ENCODE results near the gene KCNK5. TPM values are rescaled to one million over a fixed set of nuclear protein-coding genes. Genes with fewer than 3 reads are reported as not detected.

The KCNK5 gene
- polyA plus RNA-seq, 3 donors = 0.09 TPM; not detected in 2

- Histone ChIP-seq H2AFZ (ENCODE audit: insufficient read depth, low read depth, low read length, poor library complexity, severe bottlenecking) (no peak overlapping the region), H3K27ac (ENCODE audit: low read depth in 1 of 2, low read length in 2 of 2) (no peak overlapping the region), H3K36me3 (replicated peaks in 1 of 2; ENCODE audit: control insufficient read depth in 1 of 2, insufficient read depth in 2 of 2, low read length in 2 of 2) (no peaks in the 10 kb centered on the region), H3K4me2 (replicated peaks; ENCODE audit: extremely low read depth, low read length, poor library complexity, severe bottlenecking) (no peak overlapping the region), H4K20me1 (ENCODE audit: insufficient read depth, low read length) (no peaks in the 10 kb centered on the region), H3K9me3 (replicated peaks in 1 of 2; ENCODE audit: control insufficient read depth in 1 of 2, insufficient read depth in 1 of 2, low read length in 2 of 2) (no peaks in the 10 kb centered on the region), H3K4me1 (ENCODE audit: control insufficient read depth in 1 of 2, insufficient read depth in 2 of 2, low read length in 2 of 2) (peaks cover 27 to 37% of the 10 kb centered on the region in 2 donors), H3K27me3 (ENCODE audit: control insufficient read depth in 2 of 2, insufficient read depth in 2 of 2, low read length in 2 of 2) (no peaks in the 10 kb centered on the region), H3K4me3 (replicated peaks in 1 of 3; ENCODE audit: low read depth in 2 of 3, low read length in 3 of 3) (no peak overlapping the region), H3K9ac (ENCODE audit: insufficient read depth, low read length, poor library complexity, severe bottlenecking) (no peak overlapping the region), H3K79me2 (ENCODE audit: insufficient read depth, low read length) (peaks cover 67% of the 10 kb centered on the region)
- H3K27ac Mint-ChIP-seq = peak overlapping the region in 2 of 7 donors; percentile 25 to 32
- intact Hi-C loops (cut with micrococcal nuclease) = no loop called here
- DNase-seq = no peak
- peaks cover 0 to 1% of the 10 kb centered on the region in 2 donors for H3K36me3 Mint-ChIP-seq
- WGBS (ENCODE audit: insufficient coverage) = 89% methylated on average over 6 of the region's 8 CpGs
- H3K9me3 Mint-ChIP-seq = no peaks in the 10 kb centered on the region
- peaks cover 58% of the 10 kb centered on the region for H3K4me1 Mint-ChIP-seq
- H3K4me3 Mint-ChIP-seq = no peak overlapping the region
- H3K27me3 Mint-ChIP-seq (ENCODE audit: low read depth in 3 of 3) = peaks cover 0 to 4% (median 0%) of the 10 kb centered on the region in 3 donors
- no peak for TF ChIP-seq CTCF (IDR thresholded peaks at IDR 0.05)
Measured at GRCh38 chr6:39207416-39208222, 21.7 kb downstream of the KCNK5 start.

GRCh38 chr6:39206250-39206721 lies 23.0 kb downstream of the KCNK5 start:
- Histone ChIP-seq H2AFZ (ENCODE audit: insufficient read depth, low read depth, low read length, poor library complexity, severe bottlenecking) (no peak overlapping the region), H4K20me1 (ENCODE audit: insufficient read depth, low read length) (no peaks in the 10 kb centered on the region), H3K9me3 (replicated peaks in 1 of 2; ENCODE audit: control insufficient read depth in 1 of 2, insufficient read depth in 1 of 2, low read length in 2 of 2) (no peaks in the 10 kb centered on the region), H3K36me3 (replicated peaks in 1 of 2; ENCODE audit: control insufficient read depth in 1 of 2, insufficient read depth in 2 of 2, low read length in 2 of 2) (no peaks in the 10 kb centered on the region), H3K9ac (ENCODE audit: insufficient read depth, low read length, poor library complexity, severe bottlenecking) (no peak overlapping the region), H3K4me1 (ENCODE audit: control insufficient read depth in 1 of 2, insufficient read depth in 2 of 2, low read length in 2 of 2) (peaks cover 24 to 31% of the 10 kb centered on the region in 2 donors), H3K27me3 (ENCODE audit: control insufficient read depth in 2 of 2, insufficient read depth in 2 of 2, low read length in 2 of 2) (no peaks in the 10 kb centered on the region), H3K79me2 (ENCODE audit: insufficient read depth, low read length) (peaks cover 60% of the 10 kb centered on the region), H3K4me3 (replicated peaks in 1 of 3; ENCODE audit: low read depth in 2 of 3, low read length in 3 of 3) (no peak overlapping the region), H3K27ac (ENCODE audit: low read depth in 1 of 2, low read length in 2 of 2) (no peak overlapping the region), H3K4me2 (replicated peaks; ENCODE audit: extremely low read depth, low read length, poor library complexity, severe bottlenecking) (no peak overlapping the region)
- intact Hi-C loops (cut with micrococcal nuclease) = no loop called here
- peaks cover 53% of the 10 kb centered on the region for H3K4me1 Mint-ChIP-seq
- 60% methylated on average over 8 of the region's 10 CpGs for WGBS (ENCODE audit: insufficient coverage)
- TF ChIP-seq CTCF (IDR thresholded peaks at IDR 0.05) = no peak
- no peak for DNase-seq
- no peaks in the 10 kb centered on the region for H3K9me3 Mint-ChIP-seq
- no peak overlapping the region for H3K4me3 Mint-ChIP-seq
- H3K27ac Mint-ChIP-seq = no peak overlapping the region
- peaks cover 1 to 2% of the 10 kb centered on the region in 2 donors for H3K36me3 Mint-ChIP-seq
- peaks cover 0 to 4% (median 0%) of the 10 kb centered on the region in 3 donors for H3K27me3 Mint-ChIP-seq (ENCODE audit: low read depth in 3 of 3)
